Sigmoid colon (tissue), 7 donors: Measurements from ENCODE around the gene PJA2. TPM values are rescaled to one million over a fixed set of nuclear protein-coding genes. Genes with fewer than 3 reads are reported as not detected.

Source experiments
- DNase-seq: peaks from one replicate; pipeline ENCODE4 v3.0.0-alpha.2; 2019
- H3K27ac ChIP-seq, 4 donors: fragments of 200-600 bp; sonication (generic); one replicate each; pipeline ENCODE4 v1.5.1; 2016 to 2019; ENCODE audit warnings: mild to moderate bottlenecking in 1 of 4
- H3K27me3 ChIP-seq, 3 donors: fragments of 200-600 bp; sonication (generic); one replicate each; pipeline ENCODE4 v1.5.1; 2019; ENCODE audit warnings: mild to moderate bottlenecking in 1 of 3
- H3K36me3 ChIP-seq, 4 donors: fragments of 200-600 bp; sonication (generic); one replicate each; pipeline ENCODE4 v1.5.1; 2016 to 2019
- H3K4me1 ChIP-seq, 4 donors: fragments of 200-600 bp; sonication (generic); one replicate each; pipeline ENCODE4 v1.5.1; 2017 to 2019
- H3K4me3 ChIP-seq, 4 donors: fragments of 200-600 bp; sonication (generic); one replicate each; pipeline ENCODE4 v1.5.1; 2017 to 2019; ENCODE audit warnings: mild to moderate bottlenecking in 2 of 4, moderate library complexity in 1 of 4
- H3K9me3 ChIP-seq, 4 donors: fragments of 200-600 bp in 3 of 4; sonication (generic) in 3 of 4; one replicate each; pipeline versions ENCODE4 v1.5.1 to v1.6.1; 2013 to 2019
- EP300 ChIP-seq, 4 donors: sonication (generic); formaldehyde crosslinking; IDR thresholded peaks; one replicate each; pipeline ENCODE4 v1.6.1; 2017; ENCODE audit warnings: antibody characterized with exemption in 4 of 4
- POLR2A ChIP-seq, 2 donors: fragments of 450-650 bp; IDR thresholded peaks; one replicate each; pipeline ENCODE4 v1.6.1; 2016; ENCODE audit warnings: antibody characterized with exemption in 2 of 2, mild to moderate bottlenecking in 2 of 2, moderate library complexity in 2 of 2
- POLR2AphosphoS5 ChIP-seq, 4 donors: sonication (generic); formaldehyde crosslinking; IDR thresholded peaks; one replicate each; pipeline ENCODE4 v1.6.1; 2017; ENCODE audit warnings: antibody characterized with exemption in 4 of 4
- WGBS, 2 donors: extraction: QIAGEN DNeasy Blood & Tissue Kit; methylation state at CpG; one replicate each; pipeline ENCODE4 v1.1.7; 2013; 5-methylcytosine and 5-hydroxymethylcytosine counted together
- intact Hi-C: fragments of 100-400 bp; cut with DNase I; formaldehyde crosslinking; loops from one replicate; pipeline ENCODE4 v1.15.1; 2023
- polyA plus RNA-seq, 3 donors: library from polyadenylated mRNA; stranded (reverse); fragments of 200-250 nt; gene quantifications; one replicate each; pipeline ENCODE4 v1.2.3, GENCODE V29; 2013
- total RNA-seq, 4 donors: library from RNA; depleted of rRNA; stranded (reverse); fragments of >200 nt; gene quantifications; one replicate each; pipeline ENCODE4 v1.1.0, GENCODE V29; 2016
- TF ChIP-seq, protein P1 (sequence below), 4 experiments: fragments of 450-650 bp in 3 of 4; fragments of 200-600 bp in 1 of 4; IDR thresholded peaks; one replicate each; pipeline ENCODE4 v1.5.1; 2016 to 2019; ENCODE audit warnings: antibody characterized with exemption in 4 of 4, mild to moderate bottlenecking in 3 of 4, moderate library complexity in 2 of 4
- donor health status: healthy with polysubstance abuse.
- donor health status: Bipolar disorder and iron deficiency.
- donor health status: healthy.

Gene PJA2
- total and polyA plus RNA-seq, 7 donors = 35.4 to 213 (median 163) TPM

GRCh38 chr5:109349388-109349787, 60.4 kb downstream of the PJA2 start:
- DNase-seq = no peak
- Histone ChIP-seq H3K4me3 (no peak overlapping the region), H3K36me3 (peaks cover 0 to 4% (median under 1%) of the 10 kb centered on the region in 4 donors), H3K27me3 (no peaks in the 10 kb centered on the region), H3K27ac (peak overlapping the region in 3 of 4 donors; percentile 46 to 71 (median 63)), H3K9me3 (no peaks in the 10 kb centered on the region), H3K4me1 (peaks cover 0 to 69% (median 52%) of the 10 kb centered on the region in 4 donors)
- WGBS, 2 donors = 90 to 91% methylated on average over 2 of the region's 2 CpGs
- TF ChIP-seq POLR2A (IDR thresholded peaks at IDR 0.05) = no peak
- TF ChIP-seq POLR2AphosphoS5 (IDR thresholded peaks at IDR 0.05) = no peak
- TF ChIP-seq EP300 (IDR thresholded peaks at IDR 0.05) = no peak
- TF ChIP-seq, protein P1, sequence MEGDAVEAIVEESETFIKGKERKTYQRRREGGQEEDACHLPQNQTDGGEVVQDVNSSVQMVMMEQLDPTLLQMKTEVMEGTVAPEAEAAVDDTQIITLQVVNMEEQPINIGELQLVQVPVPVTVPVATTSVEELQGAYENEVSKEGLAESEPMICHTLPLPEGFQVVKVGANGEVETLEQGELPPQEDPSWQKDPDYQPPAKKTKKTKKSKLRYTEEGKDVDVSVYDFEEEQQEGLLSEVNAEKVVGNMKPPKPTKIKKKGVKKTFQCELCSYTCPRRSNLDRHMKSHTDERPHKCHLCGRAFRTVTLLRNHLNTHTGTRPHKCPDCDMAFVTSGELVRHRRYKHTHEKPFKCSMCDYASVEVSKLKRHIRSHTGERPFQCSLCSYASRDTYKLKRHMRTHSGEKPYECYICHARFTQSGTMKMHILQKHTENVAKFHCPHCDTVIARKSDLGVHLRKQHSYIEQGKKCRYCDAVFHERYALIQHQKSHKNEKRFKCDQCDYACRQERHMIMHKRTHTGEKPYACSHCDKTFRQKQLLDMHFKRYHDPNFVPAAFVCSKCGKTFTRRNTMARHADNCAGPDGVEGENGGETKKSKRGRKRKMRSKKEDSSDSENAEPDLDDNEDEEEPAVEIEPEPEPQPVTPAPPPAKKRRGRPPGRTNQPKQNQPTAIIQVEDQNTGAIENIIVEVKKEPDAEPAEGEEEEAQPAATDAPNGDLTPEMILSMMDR (IDR thresholded peaks at IDR 0.05) = no peak
- intact Hi-C loops = no loop called here

GRCh38 chr5:109347252-109347888, 62.4 kb downstream of the PJA2 start:
- intact Hi-C loops = no loop called here
- Histone ChIP-seq H3K27me3 (no peaks in the 10 kb centered on the region), H3K4me3 (no peak overlapping the region), H3K9me3 (no peaks in the 10 kb centered on the region), H3K36me3 (peaks cover 0 to 16% (median 6%) of the 10 kb centered on the region in 4 donors), H3K4me1 (peaks cover 0 to 66% (median 52%) of the 10 kb centered on the region in 4 donors), H3K27ac (peak overlapping the region; percentile 21 to 71 (median 54))
- TF ChIP-seq POLR2AphosphoS5 (IDR thresholded peaks at IDR 0.05) (no peak), POLR2A (IDR thresholded peaks at IDR 0.05) (no peak), EP300 (IDR thresholded peaks at IDR 0.05) (no peak)
- TF ChIP-seq, protein P1 (IDR thresholded peaks at IDR 0.05) = no peak
- peak; percentile 70 for DNase-seq

DNA sequence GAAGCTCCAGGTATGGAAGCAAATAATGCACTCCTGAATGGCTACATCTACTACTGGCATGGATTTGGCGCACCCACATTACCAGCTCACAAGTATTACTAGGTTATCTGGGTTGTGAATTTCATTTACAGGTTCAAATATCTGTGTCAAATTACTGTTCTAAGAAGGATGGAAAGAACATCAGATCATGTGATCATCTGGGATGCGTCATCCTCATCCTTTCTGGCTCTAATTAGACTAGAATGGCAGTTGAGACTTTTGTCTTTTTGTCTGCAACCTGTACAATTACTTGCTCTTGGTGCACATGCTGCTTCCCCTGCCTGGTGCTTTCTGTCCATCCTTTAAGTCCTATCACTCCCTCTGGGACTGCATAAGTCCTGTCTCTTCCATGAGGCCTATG, 64.1 kb downstream of the PJA2 start:
- H3K27ac ChIP-seq = peak overlapping the region in 2 of 4 donors; percentile 9 to 63
- intact Hi-C loops = no loop called here
- WGBS, 2 donors = 97% methylated on average over 2 of the region's 2 CpGs
- DNase-seq = no peak
- peaks cover 0 to 50% (median 44%) of the 10 kb centered on the region in 4 donors for H3K4me1 ChIP-seq
- peaks cover 0 to 16% (median 6%) of the 10 kb centered on the region in 4 donors for H3K36me3 ChIP-seq
- H3K27me3 ChIP-seq = no peaks in the 10 kb centered on the region
- no peak overlapping the region for H3K4me3 ChIP-seq
- TF ChIP-seq, protein P1 (IDR thresholded peaks at IDR 0.05) = no peak
- H3K9me3 ChIP-seq = no peaks in the 10 kb centered on the region

GRCh38 chr5:109340351-109340750, 69.4 kb downstream of the PJA2 start:
- TF ChIP-seq POLR2AphosphoS5 (IDR thresholded peaks at IDR 0.05) (no peak), EP300 (IDR thresholded peaks at IDR 0.05) (no peak), POLR2A (IDR thresholded peaks at IDR 0.05) (no peak)
- TF ChIP-seq, protein P1 (IDR thresholded peaks at IDR 0.05) = no peak
- Histone ChIP-seq H3K4me1 (peaks cover 0 to 5% (median 2%) of the 10 kb centered on the region in 4 donors), H3K27ac (no peak overlapping the region), H3K4me3 (no peak overlapping the region), H3K36me3 (peaks cover 3 to 54% (median 15%) of the 10 kb centered on the region in 4 donors), H3K9me3 (no peaks in the 10 kb centered on the region), H3K27me3 (no peaks in the 10 kb centered on the region)
- WGBS, 2 donors = 82 to 95% methylated on average over 4 of the region's 5 CpGs
- DNase-seq = no peak
- intact Hi-C loops = no loop called here

DNA sequence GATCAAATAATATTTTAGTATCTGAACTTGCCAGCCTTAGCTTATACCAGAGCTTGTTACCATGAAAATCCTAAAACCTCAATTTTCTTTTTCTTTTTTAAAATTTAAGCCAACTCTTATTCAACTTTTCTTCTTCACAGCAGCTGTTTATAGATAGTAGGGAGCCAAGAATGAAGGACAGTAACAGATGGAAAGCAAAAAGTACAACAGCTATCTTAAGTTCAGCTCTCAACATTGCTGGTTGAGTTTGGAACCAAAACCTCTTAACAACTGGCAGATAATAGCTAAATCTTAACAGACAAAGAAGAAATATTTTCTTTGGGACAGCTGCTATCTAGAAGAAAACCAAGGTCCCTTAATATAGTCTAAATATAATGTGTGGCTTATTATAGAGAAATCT, 74.7 kb downstream of the PJA2 start:
- Histone ChIP-seq H3K4me3 (no peak overlapping the region), H3K9me3 (no peaks in the 10 kb centered on the region), H3K27me3 (no peaks in the 10 kb centered on the region), H3K27ac (no peak overlapping the region), H3K4me1 (peaks cover 0 to 18% (median 12%) of the 10 kb centered on the region in 4 donors), H3K36me3 (peaks cover 0 to 58% (median 11%) of the 10 kb centered on the region in 4 donors)
- TF ChIP-seq POLR2A (IDR thresholded peaks at IDR 0.05) = no peak
- TF ChIP-seq POLR2AphosphoS5 (IDR thresholded peaks at IDR 0.05) = no peak
- TF ChIP-seq, protein P1 (IDR thresholded peaks at IDR 0.05) = no peak
- no peak for TF ChIP-seq EP300 (IDR thresholded peaks at IDR 0.05)
- DNase-seq = no peak
- intact Hi-C loops = no loop called here
